ENCODE data around the gene FNIP1. TPM values are rescaled to one million over a fixed set of nuclear protein-coding genes. Genes with fewer than 3 reads are reported as not detected.

Gene FNIP1
- total RNA-seq, 1 donor from 2014 or later = 30.6 TPM

DNA sequence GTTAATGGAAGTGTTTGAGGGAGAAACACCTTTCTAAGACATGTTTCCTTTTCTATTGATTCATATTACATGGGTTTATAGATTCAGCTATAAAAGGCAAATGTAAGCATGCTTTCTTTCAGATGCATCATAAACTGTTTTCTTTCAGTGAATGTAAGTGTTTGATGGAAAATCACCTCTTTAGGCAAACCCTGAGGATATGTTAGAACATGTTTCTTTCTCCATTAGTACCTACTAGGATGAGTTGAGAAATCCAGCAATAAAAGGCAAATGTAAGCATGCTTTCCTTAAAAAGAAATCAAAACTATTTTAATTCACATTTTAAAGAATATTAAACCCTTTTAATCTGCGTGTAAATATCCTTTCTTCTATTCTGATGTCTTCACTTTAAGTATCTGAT, 31.6 kb downstream of the FNIP1 start:
- H3K4me3 Mint-ChIP-seq (ENCODE audit: unreplicated experiment) = no peak overlapping the region
- no peak for DNase-seq (ENCODE audit: low spot score)
- TF ChIP-seq CTCF (IDR thresholded peaks at IDR 0.05; ENCODE audit: unreplicated experiment) = no peak
- no peaks in the 10 kb centered on the region for H3K9me3 Mint-ChIP-seq (ENCODE audit: unreplicated experiment)
- H3K27me3 Mint-ChIP-seq (ENCODE audit: unreplicated experiment) = no peaks in the 10 kb centered on the region
- peaks cover 7% of the 10 kb centered on the region for H3K4me1 Mint-ChIP-seq (ENCODE audit: unreplicated experiment)
- H3K36me3 Mint-ChIP-seq (ENCODE audit: low read depth, unreplicated experiment) = peaks cover 5% of the 10 kb centered on the region
- no peak overlapping the region for H3K27ac Mint-ChIP-seq (ENCODE audit: unreplicated experiment)

DNA sequence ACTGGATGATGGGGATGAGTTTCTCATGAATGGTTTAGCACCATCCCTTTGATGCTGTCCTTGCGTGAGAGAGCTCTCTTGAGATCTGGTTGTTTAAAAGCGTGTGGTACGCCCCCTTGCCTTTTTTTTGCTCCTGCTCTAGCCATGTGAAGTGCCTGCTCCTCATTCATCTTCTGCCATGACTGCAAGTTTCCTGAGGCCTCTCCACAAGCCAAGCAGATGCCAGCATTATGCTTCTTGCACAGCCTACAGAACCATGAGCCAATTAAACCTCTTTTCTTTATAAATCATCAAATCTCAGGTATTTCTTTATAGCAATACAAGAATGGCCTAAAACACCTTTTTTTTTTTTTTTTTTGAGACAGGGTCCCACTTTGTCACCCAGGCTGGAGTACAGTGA, 32.8 kb downstream of the FNIP1 start:
- TF ChIP-seq CTCF (IDR thresholded peaks at IDR 0.05; ENCODE audit: unreplicated experiment) = no peak
- H3K27me3 Mint-ChIP-seq (ENCODE audit: unreplicated experiment) = no peaks in the 10 kb centered on the region
- H3K4me1 Mint-ChIP-seq (ENCODE audit: unreplicated experiment) = peaks cover 7% of the 10 kb centered on the region
- peaks cover 5% of the 10 kb centered on the region for H3K36me3 Mint-ChIP-seq (ENCODE audit: low read depth, unreplicated experiment)
- H3K27ac Mint-ChIP-seq (ENCODE audit: unreplicated experiment) = no peak overlapping the region
- DNase-seq (ENCODE audit: low spot score) = no peak
- no peaks in the 10 kb centered on the region for H3K9me3 Mint-ChIP-seq (ENCODE audit: unreplicated experiment)
- peak overlapping the region; percentile 27 for H3K4me3 Mint-ChIP-seq (ENCODE audit: unreplicated experiment)

GRCh38 chr5:131760793-131761192, 36.0 kb downstream of the FNIP1 start:
- H3K9me3 Mint-ChIP-seq (ENCODE audit: unreplicated experiment) = no peaks in the 10 kb centered on the region
- H3K36me3 Mint-ChIP-seq (ENCODE audit: low read depth, unreplicated experiment) = peaks cover 5% of the 10 kb centered on the region
- no peak for DNase-seq (ENCODE audit: low spot score)
- no peak overlapping the region for H3K27ac Mint-ChIP-seq (ENCODE audit: unreplicated experiment)
- no peak overlapping the region for H3K4me3 Mint-ChIP-seq (ENCODE audit: unreplicated experiment)
- no peaks in the 10 kb centered on the region for H3K27me3 Mint-ChIP-seq (ENCODE audit: unreplicated experiment)
- TF ChIP-seq CTCF (IDR thresholded peaks at IDR 0.05; ENCODE audit: unreplicated experiment) = no peak
- H3K4me1 Mint-ChIP-seq (ENCODE audit: unreplicated experiment) = peaks cover 3% of the 10 kb centered on the region

DNA sequence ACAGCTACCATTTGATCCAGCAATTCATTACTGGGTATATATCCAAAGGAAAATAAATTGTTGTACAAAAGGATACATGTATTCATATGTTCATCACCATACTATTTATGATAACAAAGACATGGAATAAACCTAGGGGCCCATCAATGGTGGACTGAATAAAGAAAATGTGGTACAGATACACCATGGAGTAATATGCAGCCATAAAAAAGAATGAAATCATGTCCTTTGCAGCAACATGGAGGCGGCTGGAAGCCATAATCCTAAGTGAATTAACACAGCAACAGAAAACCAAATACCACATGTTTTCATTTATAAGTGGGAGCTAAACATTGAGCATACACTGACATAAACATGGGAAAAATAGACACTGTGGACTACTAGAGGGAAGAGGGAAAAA, 37.1 kb downstream of the FNIP1 start:
- Mint-ChIP-seq H3K36me3 (ENCODE audit: low read depth, unreplicated experiment) (peaks cover 5% of the 10 kb centered on the region), H3K27me3 (ENCODE audit: unreplicated experiment) (peaks cover 2% of the 10 kb centered on the region), H3K27ac (ENCODE audit: unreplicated experiment) (no peak overlapping the region), H3K4me3 (ENCODE audit: unreplicated experiment) (no peak overlapping the region), H3K4me1 (ENCODE audit: unreplicated experiment) (peaks cover 3% of the 10 kb centered on the region), H3K9me3 (ENCODE audit: unreplicated experiment) (no peaks in the 10 kb centered on the region)
- DNase-seq (ENCODE audit: low spot score) = no peak
- TF ChIP-seq CTCF (IDR thresholded peaks at IDR 0.05; ENCODE audit: unreplicated experiment) = no peak

GRCh38 chr5:131758520-131758900, 38.3 kb downstream of the FNIP1 start:
- peaks cover 2% of the 10 kb centered on the region for H3K27me3 Mint-ChIP-seq (ENCODE audit: unreplicated experiment)
- DNase-seq (ENCODE audit: low spot score) = no peak
- peaks cover 5% of the 10 kb centered on the region for H3K4me1 Mint-ChIP-seq (ENCODE audit: unreplicated experiment)
- H3K9me3 Mint-ChIP-seq (ENCODE audit: unreplicated experiment) = no peaks in the 10 kb centered on the region
- no peak overlapping the region for H3K27ac Mint-ChIP-seq (ENCODE audit: unreplicated experiment)
- H3K4me3 Mint-ChIP-seq (ENCODE audit: unreplicated experiment) = no peak overlapping the region
- no peaks in the 10 kb centered on the region for H3K36me3 Mint-ChIP-seq (ENCODE audit: low read depth, unreplicated experiment)
- no peak for TF ChIP-seq CTCF (IDR thresholded peaks at IDR 0.05; ENCODE audit: unreplicated experiment)

All from endothelial cell (in vitro differentiated cells).